GM18868 (cell line): ENCODE results near the gene FEV.

ENCODE experiments used
- ATAC-seq: cut with Tn5 transposase; IDR thresholded peaks from one replicate; pipeline ENCODE4 v1.9.1; 2021; ENCODE audit warnings: mild to moderate bottlenecking, moderate library complexity; ENCODE audit not compliant: unreplicated experiment

Gene FEV

GRCh38 chr2:218993345-218994315 is 8.6 kb upstream of the FEV start, which contains the start of gene CRYBA2:
Gene CRYBA2, minus strand, starts transcription at chr2:218993422. Its CDS starts 246 bp downstream, at chr2:218993176.
- no peak for ATAC-seq

DNA sequence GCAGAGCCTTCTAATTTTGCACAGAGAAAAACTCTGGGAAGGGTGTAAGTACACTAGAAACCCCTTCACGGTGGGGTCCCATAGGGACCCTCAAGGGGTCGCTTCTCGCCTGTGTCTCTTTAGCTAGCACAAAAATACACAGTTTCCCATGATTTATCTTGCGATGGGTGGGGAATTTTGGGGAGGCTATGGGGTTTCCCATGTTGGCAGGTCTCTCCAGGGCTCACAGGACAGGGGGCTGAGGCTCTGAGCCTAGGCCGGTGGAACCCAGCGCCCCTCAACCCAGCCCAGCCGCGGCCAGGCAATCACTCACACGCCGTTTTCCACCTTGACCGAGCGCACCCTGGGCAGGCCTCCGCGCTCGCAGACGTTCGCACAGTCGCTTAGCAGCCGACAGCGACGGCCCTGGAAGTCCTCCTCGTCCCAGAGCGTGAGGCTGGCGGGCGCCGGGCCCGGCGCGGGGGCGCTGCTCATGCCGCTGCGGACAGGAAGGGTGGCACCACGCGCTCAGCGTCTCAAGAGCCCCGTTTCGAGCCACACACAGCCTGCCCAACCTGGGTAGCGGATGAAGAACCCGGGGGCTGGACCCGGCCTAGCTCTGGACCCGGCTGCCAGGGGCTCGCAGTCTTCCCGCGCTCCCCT is 7.8 kb upstream of the FEV start:
- no peak for ATAC-seq

GRCh38 chr2:218992196-218992595 is 7.2 kb upstream of the FEV start:
- no peak for ATAC-seq

- ATAC-seq, result no peak
These were observed 6.7 kb upstream of the FEV start for GRCh38 chr2:218991674-218992168.

DNA sequence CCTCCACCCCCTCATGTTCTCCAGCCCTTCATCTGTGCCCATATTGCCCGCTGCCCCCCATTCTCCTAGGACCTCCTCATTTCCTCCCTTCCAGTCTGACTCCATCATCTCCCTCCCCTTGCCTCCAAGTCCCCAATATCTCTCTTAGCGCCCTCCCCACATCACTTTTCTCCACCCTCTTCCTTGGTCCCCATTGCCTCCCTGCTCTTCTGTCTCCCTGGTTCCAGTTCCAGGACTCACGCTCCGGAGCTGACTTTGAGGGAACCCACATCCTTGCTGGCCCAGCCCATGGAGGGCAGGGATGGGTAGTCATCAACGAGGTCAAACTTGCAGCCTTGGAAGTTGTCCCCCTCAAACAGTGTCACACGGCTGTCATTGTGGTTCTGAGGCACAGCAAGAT is 5.6 kb upstream of the FEV start:
- no peak for ATAC-seq

DNA sequence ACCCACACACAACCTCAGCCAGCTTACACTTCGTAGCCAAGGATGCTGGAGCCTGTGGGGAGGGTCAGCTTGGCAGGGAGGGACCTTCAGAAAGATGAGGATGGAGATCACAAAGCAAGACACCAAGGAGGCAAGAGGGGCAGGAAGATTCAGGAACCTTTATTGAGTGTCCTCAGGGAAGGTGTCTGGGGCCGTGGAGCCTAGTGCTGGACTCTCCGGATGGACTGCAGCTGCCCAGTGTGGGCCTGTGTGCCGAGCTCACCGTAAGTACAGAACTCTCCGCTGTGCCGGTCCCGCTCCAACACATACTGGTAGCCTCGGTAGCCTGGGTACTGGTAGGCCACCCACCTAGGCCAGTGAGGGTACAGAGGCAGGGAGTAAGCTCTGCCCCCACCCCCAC is 5.1 kb upstream of the FEV start:
- no peak for ATAC-seq

- no peak for ATAC-seq
These were observed 3.7 kb upstream of the FEV start for GRCh38 chr2:218988650-218989049.

DNA sequence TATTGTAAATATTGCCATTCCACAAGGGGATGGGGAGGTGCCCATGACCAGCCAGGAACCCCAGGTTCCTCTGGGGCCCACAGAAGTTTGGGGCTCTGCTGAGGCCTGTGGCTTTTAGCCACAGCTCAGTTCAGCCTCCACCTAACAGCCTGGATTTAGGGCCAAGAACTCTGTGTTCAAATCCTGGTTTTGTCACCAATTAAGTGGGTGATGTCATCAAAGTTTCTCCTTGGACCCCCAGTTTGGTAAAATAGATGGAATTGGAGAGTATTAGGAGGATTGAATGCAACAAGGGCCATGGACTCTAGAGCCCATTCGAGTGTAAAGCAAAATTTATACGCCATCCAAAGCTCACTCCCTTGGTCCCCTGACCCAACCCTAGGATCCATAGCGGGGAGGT is 3.2 kb upstream of the FEV start:
- ATAC-seq, result no peak

DNA sequence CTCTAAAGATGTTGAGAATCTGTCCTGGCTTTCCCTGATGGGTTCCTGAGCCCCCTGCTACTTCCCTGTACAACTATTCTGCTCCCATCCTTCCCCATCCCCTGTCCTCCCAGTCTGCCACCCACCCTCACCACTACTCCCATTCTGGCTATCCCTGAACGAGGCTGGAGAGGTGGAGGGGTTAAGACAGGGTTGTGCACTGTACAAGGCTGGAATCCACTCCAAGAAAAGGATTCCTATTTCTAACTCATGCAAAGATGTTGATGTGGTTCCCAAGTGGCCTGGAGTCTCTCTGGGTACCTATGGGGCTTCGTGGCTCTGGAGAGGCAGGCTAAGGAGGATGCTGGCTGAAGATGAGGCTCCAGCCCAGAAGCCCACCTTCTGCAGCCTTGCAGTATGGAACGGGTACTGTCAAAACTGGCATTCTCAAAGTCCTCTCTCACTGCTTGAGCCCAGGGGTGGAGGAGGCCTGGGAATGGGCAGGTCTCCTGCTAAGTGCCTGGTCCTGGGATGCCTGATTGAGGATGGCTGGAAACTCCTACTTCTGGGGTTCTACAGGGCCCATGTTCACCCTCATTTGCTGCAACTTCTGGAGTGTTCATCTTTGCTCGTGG is 1.3 kb upstream of the FEV start:
- no peak for ATAC-seq

DNA sequence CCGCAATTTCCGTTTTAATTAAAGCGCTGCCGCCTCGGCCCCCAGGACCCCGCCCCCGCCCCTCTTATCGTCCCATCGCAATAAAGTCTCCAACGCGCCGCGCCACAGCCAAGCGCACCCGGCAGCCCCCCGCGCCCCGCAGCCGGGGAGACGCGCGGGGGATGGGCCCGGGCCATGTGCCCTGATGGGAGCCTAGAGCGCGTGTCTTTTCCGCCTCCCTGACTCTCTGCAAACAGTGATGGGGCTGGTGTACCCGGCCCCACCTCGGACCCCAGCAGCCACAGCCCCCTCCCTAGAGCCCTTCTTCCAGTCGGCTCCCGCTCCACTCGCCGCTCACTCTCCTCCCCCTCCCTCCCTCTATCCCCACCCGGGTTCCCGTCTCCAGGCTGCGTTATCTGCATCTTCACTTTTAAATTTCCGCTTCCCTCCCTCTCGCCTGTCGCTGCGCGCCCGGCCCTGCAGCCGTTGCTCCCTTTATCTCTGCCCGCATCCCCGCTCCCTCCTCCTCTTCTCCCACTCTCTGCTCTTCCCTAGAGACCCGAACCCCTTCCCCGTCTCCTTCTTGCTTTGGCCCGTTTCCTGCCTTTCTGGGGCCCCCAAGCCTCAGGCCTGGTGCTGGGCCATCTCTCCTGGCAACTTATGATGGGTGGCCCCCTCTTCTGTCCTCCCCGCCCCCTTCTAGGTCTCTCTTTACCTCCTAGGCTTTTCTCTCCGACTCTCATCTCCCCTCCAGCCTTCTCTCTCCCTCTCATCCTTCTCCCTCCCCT is 524 bp upstream of the FEV start:
- ATAC-seq, result no peak

DNA sequence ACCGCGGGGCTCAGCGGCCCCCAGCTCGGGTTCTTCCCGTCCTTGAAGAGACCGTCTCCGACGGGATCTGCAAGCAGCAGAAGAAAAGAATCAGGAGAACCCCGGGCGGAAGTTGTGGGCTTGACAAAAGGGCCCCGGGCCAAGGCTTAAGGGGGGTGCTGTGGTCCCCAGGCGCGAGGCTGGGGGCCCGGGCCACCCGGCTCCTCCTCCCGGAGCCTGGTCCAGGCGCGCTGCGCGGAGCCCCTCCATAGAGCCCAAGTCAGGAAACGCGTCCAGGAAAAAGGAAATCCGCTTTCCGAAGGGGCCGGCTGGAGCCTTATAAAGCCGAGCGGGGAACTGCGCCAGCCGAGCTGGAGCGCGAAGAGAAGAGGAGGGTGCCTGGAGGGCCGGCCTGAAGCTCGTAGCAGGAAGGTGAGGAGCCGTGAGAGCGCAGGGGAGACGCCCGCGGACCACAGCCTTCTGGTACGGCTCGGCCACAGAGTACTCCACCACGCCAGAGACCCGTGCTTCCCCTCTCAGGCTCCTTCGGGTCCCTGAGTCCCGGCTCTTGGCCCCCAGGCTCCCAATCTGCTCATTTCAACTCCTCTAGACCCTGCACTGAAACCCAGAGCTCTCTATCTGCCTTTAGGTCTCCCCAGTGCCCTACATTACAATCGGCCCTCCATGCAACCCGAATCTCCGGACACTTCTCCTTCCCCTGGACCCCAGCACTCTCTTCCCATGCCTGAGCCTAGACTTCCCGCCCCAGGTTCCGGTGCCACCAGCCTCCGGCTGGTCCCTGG is 554 bp downstream of the FEV start:
- ATAC-seq, result no peak

GRCh38 chr2:218983934-218984238 is 1.1 kb downstream of the FEV start:
- ATAC-seq, result no peak

DNA sequence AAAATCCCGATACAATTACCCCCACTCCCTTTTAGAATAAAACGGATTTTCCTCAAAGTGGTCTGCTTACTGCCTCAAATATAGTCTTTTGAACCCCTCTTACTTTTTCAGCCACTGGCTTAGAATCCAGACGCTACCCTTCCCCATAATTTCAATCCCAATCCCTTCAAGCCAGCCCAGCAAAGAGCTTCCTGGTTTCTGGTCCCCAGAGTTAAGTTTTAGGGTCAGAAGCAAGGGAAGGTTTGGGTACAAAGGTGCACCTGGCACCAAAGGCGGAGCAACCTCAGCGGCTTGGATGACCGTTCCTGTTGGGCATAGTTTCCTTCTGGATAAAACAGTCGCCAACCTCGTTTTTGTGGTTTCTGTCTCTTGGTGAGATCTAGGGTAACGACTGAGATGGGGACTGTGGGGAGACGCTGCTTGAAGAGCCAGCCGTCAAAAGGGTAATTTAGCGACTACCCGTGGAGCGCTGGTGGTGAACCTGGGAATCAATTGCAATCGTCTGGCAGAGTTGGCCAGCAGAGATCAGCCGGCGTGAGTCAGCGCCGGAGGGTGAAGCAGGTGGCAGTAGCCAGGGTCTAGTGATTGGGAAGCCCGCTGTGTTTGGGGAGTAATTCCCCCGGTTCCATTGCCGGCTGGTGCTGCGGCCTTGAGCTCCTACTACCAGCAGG is 1.6 kb downstream of the FEV start:
- ATAC-seq, result no peak

- no peak for ATAC-seq
These were observed 2.3 kb downstream of the FEV start for GRCh38 chr2:218982586-218983262.

GRCh38 chr2:218981881-218982585 is 3.0 kb downstream of the FEV start:
- ATAC-seq, result no peak

- no peak for ATAC-seq
These were observed 3.5 kb downstream of the FEV start for GRCh38 chr2:218981390-218981880.

DNA sequence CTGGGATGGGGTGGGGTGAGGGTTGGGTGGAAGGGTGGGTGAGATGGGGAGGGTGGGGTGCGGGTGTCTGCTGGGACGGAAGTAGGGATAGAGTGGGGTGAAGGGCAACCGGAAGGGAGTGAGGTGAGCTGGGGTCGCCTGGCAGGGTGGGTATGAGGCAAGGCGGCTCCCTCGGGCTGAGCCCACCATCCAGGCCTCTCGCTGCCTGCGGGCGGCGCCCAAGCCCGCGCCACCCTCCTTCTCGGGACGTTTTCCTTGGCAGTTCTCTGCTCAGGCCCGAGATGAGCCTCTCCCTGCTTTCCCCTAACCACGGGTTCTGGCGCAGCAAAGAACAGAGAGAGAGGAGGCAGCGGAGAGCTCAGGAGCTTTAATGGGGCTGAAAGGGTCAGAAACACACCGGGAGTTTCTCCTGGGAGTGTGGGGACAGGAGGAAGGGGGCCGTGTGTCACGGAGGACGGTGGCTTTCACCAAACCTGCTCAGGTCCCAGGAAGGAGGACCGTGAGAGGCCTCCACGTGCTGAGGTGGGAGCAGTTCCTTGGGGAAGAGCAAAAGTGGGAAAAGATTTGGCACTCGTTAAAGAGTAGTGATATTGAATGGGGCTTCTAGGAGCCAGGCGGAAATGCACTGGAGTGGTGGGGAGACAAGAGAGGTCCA is 4.1 kb downstream of the FEV start:
- ATAC-seq, result no peak
